H7 (cell line): Measurements from ENCODE around the gene SLC30A3. TPM values are rescaled to one million over a fixed set of nuclear protein-coding genes. Genes with fewer than 3 reads are reported as not detected.

ENCODE experiments used
- DNase-seq: peaks from one replicate; pipeline ENCODE4 v3.0.0; 2012
- H3K27me3 ChIP-seq: 2 replicates; pipeline ENCODE4 v1.6.0; 2011; ENCODE audit warnings: mild to moderate bottlenecking, low read length; ENCODE audit not compliant: control insufficient read depth, insufficient read depth
- H3K36me3 ChIP-seq: replicated peaks from 2 replicates; pipeline ENCODE4 v1.5.1; 2011; ENCODE audit warnings: low read length; ENCODE audit not compliant: control insufficient read depth, insufficient read depth
- H3K4me3 ChIP-seq: 2 replicates; pipeline ENCODE4 v1.5.1; 2011; ENCODE audit warnings: low read depth, mild to moderate bottlenecking, control low read depth, low read length, moderate library complexity; ENCODE audit not compliant: insufficient read depth
- total RNA-seq: library from RNA; depleted of rRNA; stranded (reverse); fragments of >200 nt; shearing (Covaris generic); gene quantifications from 2 replicates; pipeline ENCODE4 v1.2.3, GENCODE V29; 2014

SLC30A3 gene
- total RNA-seq, 1 experiment from 2014 or later, result 1.4 TPM

- Histone ChIP-seq H3K27me3 (peaks cover 35% of the 10 kb centered on the region), H3K36me3 (no peaks in the 10 kb centered on the region), H3K4me3 (no peak overlapping the region)
- DNase-seq, result no peak
These were observed 4.8 kb downstream of the SLC30A3 start for GRCh38 chr2:27258051-27258450.

- peaks cover 24% of the 10 kb centered on the region for H3K27me3 ChIP-seq
- no peaks in the 10 kb centered on the region for H3K36me3 ChIP-seq
- no peak overlapping the region for H3K4me3 ChIP-seq
- no peak for DNase-seq
These were observed 5.9 kb downstream of the SLC30A3 start for GRCh38 chr2:27256855-27257454.

GRCh38 chr2:27255660-27256059 is 7.2 kb downstream of the SLC30A3 start:
- no peak for DNase-seq
- peaks cover 17% of the 10 kb centered on the region for H3K27me3 ChIP-seq
- no peak overlapping the region for H3K4me3 ChIP-seq
- no peaks in the 10 kb centered on the region for H3K36me3 ChIP-seq

- DNase-seq, result peak; percentile 43
- H3K27me3 ChIP-seq, result peaks cover 13% of the 10 kb centered on the region
- H3K36me3 ChIP-seq, result no peaks in the 10 kb centered on the region
- H3K4me3 ChIP-seq, result no peak overlapping the region
These were observed 7.7 kb downstream of the SLC30A3 start for GRCh38 chr2:27255187-27255586.

GRCh38 chr2:27251766-27252165 is 11.1 kb downstream of the SLC30A3 start:
- H3K27me3 ChIP-seq, result peaks cover 7% of the 10 kb centered on the region
- no peak overlapping the region for H3K4me3 ChIP-seq
- H3K36me3 ChIP-seq, result no peaks in the 10 kb centered on the region
- DNase-seq, result peak; percentile 50

- Histone ChIP-seq H3K36me3 (no peaks in the 10 kb centered on the region), H3K27me3 (peaks cover 7% of the 10 kb centered on the region), H3K4me3 (peak overlapping the region; percentile 37)
- no peak for DNase-seq
These were observed 12.0 kb downstream of the SLC30A3 start for GRCh38 chr2:27250652-27251379.

GRCh38 chr2:27249891-27250651 is 12.8 kb downstream of the SLC30A3 start:
- DNase-seq, result peak; percentile 98
- no peaks in the 10 kb centered on the region for H3K36me3 ChIP-seq
- H3K4me3 ChIP-seq, result peak overlapping the region; percentile 37
- H3K27me3 ChIP-seq, result peaks cover 7% of the 10 kb centered on the region

- H3K27me3 ChIP-seq, result peaks cover 7% of the 10 kb centered on the region
- peak; percentile 51 for DNase-seq
- peaks cover 2% of the 10 kb centered on the region; the same call in 1 of the 2 replicates for H3K36me3 ChIP-seq
- no peak overlapping the region for H3K4me3 ChIP-seq
These were observed 13.5 kb downstream of the SLC30A3 start for GRCh38 chr2:27249159-27249890.

GRCh38 chr2:27247893-27248292 is 15.0 kb downstream of the SLC30A3 start:
- no peak for DNase-seq
- Histone ChIP-seq H3K27me3 (peaks cover 7% of the 10 kb centered on the region), H3K36me3 (peaks cover 17% of the 10 kb centered on the region), H3K4me3 (no peak overlapping the region)

GRCh38 chr2:27245626-27246025 is 17.2 kb downstream of the SLC30A3 start:
- H3K4me3 ChIP-seq, result no peak overlapping the region
- no peak for DNase-seq
- peaks cover 39% of the 10 kb centered on the region for H3K36me3 ChIP-seq
- H3K27me3 ChIP-seq, result peaks cover under 1% of the 10 kb centered on the region

GRCh38 chr2:27245116-27245515 is 17.7 kb downstream of the SLC30A3 start:
- no peaks in the 10 kb centered on the region; the same call in 1 of the 2 replicates for H3K27me3 ChIP-seq
- H3K36me3 ChIP-seq, result peaks cover 44% of the 10 kb centered on the region
- no peak overlapping the region for H3K4me3 ChIP-seq

GRCh38 chr2:27243391-27244130 is 19.3 kb downstream of the SLC30A3 start:
- Histone ChIP-seq H3K4me3 (no peak overlapping the region), H3K36me3 (peaks cover 56% of the 10 kb centered on the region), H3K27me3 (no peaks in the 10 kb centered on the region; the same call in 1 of the 2 replicates)
- no peak for DNase-seq

More at GRCh38 chr2:27245116-27245515, 17.7 kb downstream of the SLC30A3 start:
- DNase-seq, result no peak

- peaks cover 66% of the 10 kb centered on the region for H3K36me3 ChIP-seq
These were observed 20.3 kb downstream of the SLC30A3 start for GRCh38 chr2:27242614-27242951.

More at GRCh38 chr2:27242614-27242951, 20.3 kb downstream of the SLC30A3 start:
- Histone ChIP-seq H3K4me3 (no peak overlapping the region), H3K27me3 (no peaks in the 10 kb centered on the region; the same call in 1 of the 2 replicates)
- DNase-seq, result no peak
